ENCODE data around the gene ARL8A. TPM values are rescaled to one million over a fixed set of nuclear protein-coding genes. Genes with fewer than 3 reads are reported as not detected.
"Not testable (repeated sequence)": the region's sequence is repeated elsewhere in the genome, so short reads cannot be mapped to it uniquely, and the experiment has no call there.

ARL8A gene
- polyA plus RNA-seq, 1 donor (not counting 4 experiments of a cell fraction or from before 2014, with no cell fraction given), result 58.6 TPM

DNA sequence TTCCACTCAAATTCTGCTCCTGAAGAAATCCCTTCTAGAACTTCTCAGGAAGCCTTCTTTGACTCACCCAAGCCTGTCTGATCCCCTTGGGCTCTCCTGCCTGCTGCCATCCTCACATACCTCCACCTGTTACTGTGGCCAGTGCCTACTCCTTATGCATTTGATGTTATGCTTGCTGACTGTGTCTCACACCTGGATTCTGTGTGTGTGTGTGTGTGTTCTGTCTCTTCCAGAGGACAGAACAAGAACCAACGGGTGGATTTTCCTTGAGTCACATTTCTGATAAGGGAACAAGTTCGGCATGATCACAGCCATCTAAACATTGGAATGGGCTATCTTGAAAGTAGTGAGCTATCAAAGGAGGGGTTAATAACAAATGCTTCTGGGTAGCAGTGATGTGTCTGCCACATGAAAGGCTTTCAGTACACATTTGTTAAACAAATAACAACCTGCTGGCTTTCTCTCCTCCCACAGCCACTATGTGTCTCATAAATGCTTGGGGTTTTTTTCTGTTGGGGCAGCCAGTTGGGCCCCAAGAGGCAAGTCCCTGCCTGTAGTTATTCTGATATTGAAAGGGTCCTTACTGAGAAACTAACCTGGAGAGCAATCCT is 30.7 kb downstream of the ARL8A start:
- FAIRE-seq (no peak), DNase-seq (ENCODE audit: low read depth, low spot score) (no peak)
- H3K9me1 ChIP-seq (ENCODE audit: control insufficient read depth, extremely low read depth, insufficient read depth, low read length), result no peaks in the 10 kb centered on the region
- no peak overlapping the region for H3K27ac ChIP-seq (ENCODE audit: control insufficient read depth, insufficient read depth, low read length)
- H3K79me2 ChIP-seq (ENCODE audit: control insufficient read depth, insufficient read depth, low read length), result no peaks in the 10 kb centered on the region
- H3K9ac ChIP-seq (ENCODE audit: control insufficient read depth, extremely low read depth, insufficient read depth, low read length), result no peak overlapping the region
- no peaks in the 10 kb centered on the region for H3K9me3 ChIP-seq (ENCODE audit: control insufficient read depth, low read depth, low read length)
- TF ChIP-seq CTCF (optimal IDR thresholded peaks at IDR 0.05 in 1 of 3, IDR thresholded peaks at IDR 0.05 in 1 of 3, conservative IDR thresholded peaks at IDR 0.05 in 1 of 3; ENCODE audit: extremely low read depth in 1 of 3, insufficient read depth in 2 of 3, low read length in 3 of 3) (no peak), EZH2 (IDR thresholded peaks at IDR 0.05; ENCODE audit: low read length) (no peak)
- no peak overlapping the region for H2AFZ ChIP-seq (ENCODE audit: control insufficient read depth, low read length)
- H3K4me1 ChIP-seq (ENCODE audit: control insufficient read depth, extremely low read depth, insufficient read depth, low read length), result peaks cover 4% of the 10 kb centered on the region
- no peaks in the 10 kb centered on the region for H3K27me3 ChIP-seq (ENCODE audit: control insufficient read depth, extremely low read depth, insufficient read depth, low read length)
- H3K4me2 ChIP-seq (ENCODE audit: control insufficient read depth, extremely low read depth, insufficient read depth, low read depth, low read length), result no peak overlapping the region
- dilution Hi-C loops (cut with MboI; ENCODE audit: extremely low pct_ligation_motif_present, low sequenced_read_pairs), result no loop called here
- no peaks in the 10 kb centered on the region for H3K36me3 ChIP-seq (ENCODE audit: control insufficient read depth in 2 of 2, extremely low read depth in 1 of 2, insufficient read depth in 2 of 2, low read length in 2 of 2)
- H4K20me1 ChIP-seq (ENCODE audit: control insufficient read depth, extremely low read depth, insufficient read depth, low read length), result no peaks in the 10 kb centered on the region
- no peak overlapping the region for H3K4me3 ChIP-seq (ENCODE audit: control insufficient read depth in 2 of 3, extremely low read depth in 1 of 3, insufficient read depth in 2 of 3, low read depth in 1 of 3, low read length in 3 of 3)

GRCh38 chr1:202112859-202113689 is 31.5 kb downstream of the ARL8A start:
- Histone ChIP-seq H3K4me2 (ENCODE audit: control insufficient read depth, extremely low read depth, insufficient read depth, low read depth, low read length) (no peak overlapping the region), H3K4me1 (ENCODE audit: control insufficient read depth, extremely low read depth, insufficient read depth, low read length) (peaks cover 4% of the 10 kb centered on the region), H3K9ac (ENCODE audit: control insufficient read depth, extremely low read depth, insufficient read depth, low read length) (no peak overlapping the region), H3K9me1 (ENCODE audit: control insufficient read depth, extremely low read depth, insufficient read depth, low read length) (no peaks in the 10 kb centered on the region), H3K4me3 (ENCODE audit: control insufficient read depth in 2 of 3, extremely low read depth in 1 of 3, insufficient read depth in 2 of 3, low read depth in 1 of 3, low read length in 3 of 3) (no peak overlapping the region), H4K20me1 (ENCODE audit: control insufficient read depth, extremely low read depth, insufficient read depth, low read length) (no peaks in the 10 kb centered on the region), H3K27me3 (ENCODE audit: control insufficient read depth, extremely low read depth, insufficient read depth, low read length) (no peaks in the 10 kb centered on the region), H2AFZ (ENCODE audit: control insufficient read depth, low read length) (no peak overlapping the region), H3K79me2 (ENCODE audit: control insufficient read depth, insufficient read depth, low read length) (no peaks in the 10 kb centered on the region), H3K9me3 (ENCODE audit: control insufficient read depth, low read depth, low read length) (no peaks in the 10 kb centered on the region), H3K27ac (ENCODE audit: control insufficient read depth, insufficient read depth, low read length) (no peak overlapping the region), H3K36me3 (ENCODE audit: control insufficient read depth in 2 of 2, extremely low read depth in 1 of 2, insufficient read depth in 2 of 2, low read length in 2 of 2) (no peaks in the 10 kb centered on the region)
- no peak for FAIRE-seq
- no peak for DNase-seq (ENCODE audit: low read depth, low spot score)
- no peak for TF ChIP-seq EZH2 (IDR thresholded peaks at IDR 0.05; ENCODE audit: low read length)
- TF ChIP-seq CTCF (optimal IDR thresholded peaks at IDR 0.05 in 1 of 3, IDR thresholded peaks at IDR 0.05 in 1 of 3, conservative IDR thresholded peaks at IDR 0.05 in 1 of 3; ENCODE audit: extremely low read depth in 1 of 3, insufficient read depth in 2 of 3, low read length in 3 of 3), result no peak
- dilution Hi-C loops (cut with MboI; ENCODE audit: extremely low pct_ligation_motif_present, low sequenced_read_pairs), result no loop called here

DNA sequence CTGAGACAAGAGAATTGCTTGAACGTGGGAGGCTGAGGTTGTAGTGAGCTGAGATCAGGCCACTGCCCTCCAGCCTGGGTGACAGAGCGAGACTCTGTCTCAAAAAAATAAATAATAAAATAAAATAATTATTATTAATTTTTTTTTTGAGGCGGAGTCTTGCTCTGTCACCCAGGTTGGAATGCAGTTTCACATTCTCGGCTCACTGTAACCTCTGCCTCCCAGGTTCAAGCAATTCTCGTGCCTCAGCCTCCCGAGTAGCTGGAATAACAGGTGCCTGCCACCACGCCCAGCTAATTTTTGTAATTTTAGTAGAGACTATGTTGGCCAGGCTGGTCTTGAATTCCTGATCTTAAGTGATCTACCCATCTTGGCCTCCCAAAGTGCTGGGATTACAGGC is 32.9 kb downstream of the ARL8A start:
- H3K4me2 ChIP-seq (ENCODE audit: control insufficient read depth, extremely low read depth, insufficient read depth, low read depth, low read length); H3K4me1 ChIP-seq (ENCODE audit: control insufficient read depth, extremely low read depth, insufficient read depth, low read length); H3K9ac ChIP-seq (ENCODE audit: control insufficient read depth, extremely low read depth, insufficient read depth, low read length); FAIRE-seq; H3K4me3 ChIP-seq (ENCODE audit: control insufficient read depth in 2 of 3, extremely low read depth in 1 of 3, insufficient read depth in 2 of 3, low read depth in 1 of 3, low read length in 3 of 3); H3K79me2 ChIP-seq (ENCODE audit: control insufficient read depth, insufficient read depth, low read length); H3K9me3 ChIP-seq (ENCODE audit: control insufficient read depth, low read depth, low read length); DNase-seq (ENCODE audit: low read depth, low spot score); H3K36me3 ChIP-seq (ENCODE audit: control insufficient read depth in 2 of 2, extremely low read depth in 1 of 2, insufficient read depth in 2 of 2, low read length in 2 of 2); H3K27me3 ChIP-seq (ENCODE audit: control insufficient read depth, extremely low read depth, insufficient read depth, low read length); H3K27ac ChIP-seq (ENCODE audit: control insufficient read depth, insufficient read depth, low read length); dilution Hi-C loops (cut with MboI; ENCODE audit: extremely low pct_ligation_motif_present, low sequenced_read_pairs); H3K9me1 ChIP-seq (ENCODE audit: control insufficient read depth, extremely low read depth, insufficient read depth, low read length); H2AFZ ChIP-seq (ENCODE audit: control insufficient read depth, low read length); H4K20me1 ChIP-seq (ENCODE audit: control insufficient read depth, extremely low read depth, insufficient read depth, low read length): not testable (repeated sequence)
